GM19099 (cell line): ENCODE measurements around the gene ZNF831.

Source experiments
- POLR2A ChIP-seq: IDR thresholded peaks from 3 replicates; pipeline ENCODE4 v1.6.1; 2011; ENCODE audit warnings: low read depth; ENCODE audit not compliant: insufficient read length; ENCODE audit errors: extremely low read depth

The ZNF831 gene

DNA sequence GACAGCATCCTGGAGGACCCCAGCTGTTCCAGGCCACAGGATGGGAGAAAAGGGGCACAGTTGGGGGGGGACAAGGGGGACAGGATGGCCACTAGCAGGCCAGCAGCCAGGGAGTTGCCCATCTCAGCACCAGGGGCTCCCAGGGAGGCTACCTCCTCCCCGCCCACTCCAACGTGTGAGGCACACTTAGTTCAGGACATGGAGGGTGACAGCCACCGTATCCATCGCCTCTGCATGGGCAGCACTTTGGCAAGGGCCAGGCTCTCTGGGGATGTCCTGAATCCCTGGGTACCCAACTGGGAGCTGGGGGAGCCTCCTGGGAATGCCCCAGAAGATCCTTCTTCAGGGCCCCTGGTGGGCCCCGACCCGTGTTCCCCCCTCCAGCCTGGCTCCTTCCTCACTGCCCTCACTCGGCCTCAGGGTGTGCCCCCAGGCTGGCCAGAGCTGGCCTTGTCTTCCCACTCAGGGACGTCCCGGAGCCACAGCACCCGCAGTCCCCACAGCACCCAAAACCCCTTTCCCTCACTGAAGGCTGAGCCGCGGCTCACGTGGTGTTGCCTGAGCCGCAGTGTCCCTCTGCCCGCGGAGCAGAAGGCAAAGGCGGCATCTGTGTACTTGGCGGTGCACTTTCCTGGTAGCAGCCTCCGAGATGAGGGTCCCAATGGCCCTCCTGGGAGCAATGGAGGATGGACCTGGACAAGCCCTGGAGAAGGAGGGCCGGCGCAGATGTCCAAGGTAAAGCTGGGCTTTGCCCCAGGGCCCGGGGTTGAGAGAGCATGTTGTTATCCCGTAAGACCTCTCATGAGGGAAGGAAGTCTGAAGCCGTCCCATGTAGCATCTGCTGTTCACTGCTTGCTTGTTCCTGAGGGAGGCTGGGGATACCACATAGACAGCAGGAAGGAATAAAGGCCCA lies 30.7 kb downstream of the ZNF831 start:
- no peak for TF ChIP-seq POLR2A

DNA sequence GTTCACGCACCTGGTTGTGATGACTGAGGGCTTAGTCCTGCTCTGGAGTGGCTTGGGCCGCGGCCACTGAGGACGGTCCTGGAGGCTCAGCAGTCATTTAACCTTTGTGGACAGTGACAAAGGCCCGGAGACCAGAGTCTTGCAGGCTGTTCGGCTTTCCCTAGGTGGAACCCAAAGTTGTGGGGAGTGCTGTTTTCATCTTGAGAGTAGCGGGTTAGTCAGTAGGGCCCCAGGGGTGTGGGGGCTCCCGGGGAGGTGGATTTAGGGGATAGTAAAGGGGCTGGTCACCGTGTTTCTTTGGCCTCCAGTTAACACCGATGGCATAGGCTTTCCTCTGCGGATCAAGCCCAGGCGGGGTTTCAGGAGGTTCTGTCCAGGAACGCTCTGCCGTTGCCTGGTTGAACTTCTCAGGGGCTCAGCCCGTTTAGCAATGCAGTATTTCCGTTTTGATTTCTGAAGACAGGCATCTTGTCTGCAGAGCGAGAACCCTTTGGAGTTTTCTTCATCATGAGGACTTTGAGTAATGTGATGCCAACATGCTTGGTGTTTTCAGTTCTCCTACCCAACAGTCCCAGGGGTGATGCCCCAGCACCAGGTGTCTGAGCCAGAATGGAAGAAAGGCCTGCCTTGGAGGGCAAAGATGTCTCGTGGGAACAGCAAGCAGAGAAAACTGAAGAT lies 31.8 kb downstream of the ZNF831 start:
- TF ChIP-seq POLR2A, result no peak

DNA sequence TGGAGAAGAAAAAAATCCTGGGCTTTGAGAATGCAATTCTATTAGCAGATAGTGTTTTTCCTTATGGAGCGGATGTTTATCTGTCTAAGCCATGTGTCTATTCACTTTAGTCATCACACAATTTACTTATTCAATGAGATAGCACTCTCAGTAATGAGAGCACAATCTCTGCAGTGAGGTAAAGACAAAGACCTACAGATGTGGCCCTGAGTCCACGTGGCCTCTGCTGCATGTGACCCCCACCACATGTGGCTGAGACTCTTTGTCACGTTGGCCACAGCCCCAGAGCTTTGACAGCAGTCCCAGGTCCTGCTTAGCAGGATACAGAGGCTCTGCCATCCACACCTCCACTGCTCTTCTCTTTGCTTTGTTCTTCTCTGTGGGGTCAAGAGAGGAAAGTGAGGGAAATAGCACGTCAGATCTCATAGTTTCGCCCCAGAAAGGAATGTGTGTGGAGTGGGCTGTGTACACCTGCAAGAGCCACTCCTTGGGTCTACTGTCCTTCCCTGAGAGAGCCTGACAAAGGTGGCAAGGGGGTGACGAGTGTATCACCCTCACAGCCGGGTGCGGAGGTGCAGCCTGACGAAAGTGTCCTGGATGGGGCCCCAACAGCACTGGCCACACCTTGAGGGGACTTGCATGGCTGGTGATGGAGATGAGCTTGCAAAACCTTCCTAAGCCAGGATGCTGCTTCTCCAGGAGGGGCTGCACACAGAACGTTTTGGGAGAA lies 40.7 kb downstream of the ZNF831 start:
- no peak for TF ChIP-seq POLR2A

GRCh38 chr20:59205044-59205443 lies 41.4 kb downstream of the ZNF831 start:
- no peak for TF ChIP-seq POLR2A

- TF ChIP-seq POLR2A, result no peak
Measured at GRCh38 chr20:59207235-59207634, 43.6 kb downstream of the ZNF831 start.

DNA sequence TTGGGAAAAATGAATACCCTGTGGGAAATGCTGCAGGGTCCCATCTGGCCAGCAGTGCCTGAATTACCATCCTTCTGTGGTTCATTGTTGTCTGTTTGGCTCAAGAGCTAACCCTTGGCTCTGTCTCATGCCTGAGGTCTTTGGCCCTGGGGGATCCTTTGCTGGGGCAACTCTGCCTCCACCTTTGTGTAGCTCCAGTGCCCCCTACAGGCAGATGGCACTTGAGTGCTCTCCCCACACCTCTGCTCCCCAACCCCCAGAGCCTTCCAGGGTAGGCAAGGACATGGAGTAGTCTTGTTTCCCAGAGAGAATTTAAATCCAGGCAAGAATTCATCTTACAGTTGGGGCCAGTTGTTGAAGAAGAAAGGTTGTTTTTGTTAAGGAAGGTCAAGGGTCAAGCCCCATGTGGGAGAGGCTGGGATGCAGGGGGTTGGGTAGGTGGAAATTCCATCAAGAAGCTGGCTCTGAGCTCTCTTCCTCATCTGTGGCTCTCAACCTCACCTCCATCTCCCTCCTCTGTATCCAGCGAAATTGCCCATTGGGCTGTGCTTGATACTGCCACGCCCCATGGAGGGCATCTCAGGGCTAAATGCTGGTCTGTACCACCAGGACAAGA lies 44.2 kb downstream of the ZNF831 start:
- no peak for TF ChIP-seq POLR2A

DNA sequence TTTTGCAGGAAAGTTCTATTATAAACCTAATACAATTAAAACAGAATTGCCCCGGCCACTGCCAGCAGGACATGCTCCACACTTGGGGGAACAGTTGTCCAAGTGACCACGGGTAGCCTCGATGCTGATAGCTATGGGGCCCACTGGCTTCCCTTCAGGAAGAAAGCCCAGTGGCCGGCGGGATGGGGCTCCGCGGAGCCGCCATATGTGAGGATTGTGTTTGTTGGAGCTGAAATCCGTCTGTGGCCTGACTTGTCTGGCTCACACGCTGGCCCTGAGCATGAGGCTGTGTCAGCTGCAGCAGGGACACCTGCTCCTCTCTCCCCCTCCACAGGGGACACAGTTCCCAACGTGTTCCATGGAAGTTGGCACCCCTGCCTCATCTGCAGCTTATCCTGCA lies 46.6 kb downstream of the ZNF831 start:
- TF ChIP-seq POLR2A, result no peak

DNA sequence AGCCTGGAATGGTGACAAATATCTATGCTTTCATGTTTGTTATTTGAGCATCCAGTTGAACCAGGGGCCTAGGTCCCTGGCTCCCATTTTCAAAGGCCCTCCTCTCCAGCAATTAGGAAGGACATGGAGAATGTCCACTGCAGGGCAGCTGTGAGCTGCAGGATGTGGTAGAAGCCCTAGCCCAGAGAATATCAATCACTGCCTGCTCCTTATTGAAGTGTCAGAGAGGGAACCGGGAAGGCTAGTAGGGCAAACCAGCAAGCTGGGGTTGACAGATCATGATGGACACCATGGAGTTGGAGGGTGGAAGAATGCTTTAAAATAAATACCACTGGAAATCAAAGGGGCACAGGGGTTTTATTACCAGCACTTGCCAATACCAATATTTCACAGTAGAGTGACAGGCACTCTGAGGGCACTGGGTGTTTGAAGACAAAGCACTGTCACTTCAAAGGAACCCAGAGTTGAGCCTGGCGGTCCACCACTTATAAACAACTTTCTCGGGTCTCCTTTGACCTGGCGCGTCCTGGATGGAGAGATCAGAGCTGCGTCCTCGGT lies 47.7 kb downstream of the ZNF831 start:
- TF ChIP-seq POLR2A, result no peak

DNA sequence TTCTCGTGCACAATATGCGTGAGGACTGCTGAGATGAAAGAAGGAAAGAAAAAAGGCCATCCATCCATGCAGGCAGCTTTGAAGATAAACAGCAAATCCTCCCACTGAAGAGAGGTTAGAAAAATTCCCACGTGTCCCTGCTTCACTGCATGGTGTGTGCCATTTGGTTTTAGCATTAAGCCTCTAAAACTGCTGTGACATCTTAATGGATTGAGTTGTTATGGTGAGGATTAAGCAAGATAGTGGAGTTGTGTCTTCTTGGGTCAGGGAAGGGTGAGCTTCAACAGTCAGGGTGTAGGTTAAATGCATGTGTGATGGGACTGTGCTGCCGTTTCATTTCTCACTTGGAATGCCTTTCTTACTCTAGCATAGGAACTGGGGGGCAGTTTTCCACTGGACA lies 50.5 kb downstream of the ZNF831 start:
- no peak for TF ChIP-seq POLR2A

- TF ChIP-seq POLR2A, result no peak
Measured at GRCh38 chr20:59214606-59215547, 51.3 kb downstream of the ZNF831 start.

GRCh38 chr20:59217173-59217572 lies 53.6 kb downstream of the ZNF831 start:
- no peak for TF ChIP-seq POLR2A

- TF ChIP-seq POLR2A, result no peak
Measured at GRCh38 chr20:59217794-59218280, 54.2 kb downstream of the ZNF831 start.

GRCh38 chr20:59219211-59219610 lies 55.6 kb downstream of the ZNF831 start:
- TF ChIP-seq POLR2A, result no peak
